HG03280 (cell line): Measurements from ENCODE around the gene SPACA7.
"Not testable (repeated sequence)": the region's sequence is repeated elsewhere in the genome, so short reads cannot be mapped to it uniquely, and the experiment has no call there.

ENCODE experiments used
- ATAC-seq: cut with Tn5 transposase; IDR thresholded peaks from one replicate; pipeline ENCODE4 v1.9.1; 2021; ENCODE audit warnings: mild to moderate bottlenecking, moderate library complexity; ENCODE audit not compliant: unreplicated experiment

SPACA7 gene

DNA sequence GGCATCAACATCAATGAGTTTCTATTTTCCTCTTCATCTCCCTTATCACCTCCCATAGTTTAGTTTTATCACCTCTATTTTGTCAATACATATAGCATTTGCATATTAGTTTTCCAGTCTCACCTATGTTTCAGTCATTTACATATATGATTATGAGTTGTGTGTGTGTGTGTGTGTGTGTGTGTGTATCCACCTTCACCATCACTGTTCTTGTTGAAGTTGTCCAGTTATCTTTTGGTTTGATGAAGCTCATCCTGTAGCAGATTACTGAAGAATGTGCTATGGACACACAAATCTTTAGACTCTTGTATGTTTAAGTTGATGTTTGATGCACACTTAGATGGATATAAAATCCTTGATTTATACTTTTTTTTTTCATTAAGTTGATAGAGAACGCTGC is 40.5 kb downstream of the SPACA7 start:
- ATAC-seq: no peak

- ATAC-seq: no peak
Observed at GRCh38 chr13:112417079-112417478, 40.9 kb downstream of the SPACA7 start.

DNA sequence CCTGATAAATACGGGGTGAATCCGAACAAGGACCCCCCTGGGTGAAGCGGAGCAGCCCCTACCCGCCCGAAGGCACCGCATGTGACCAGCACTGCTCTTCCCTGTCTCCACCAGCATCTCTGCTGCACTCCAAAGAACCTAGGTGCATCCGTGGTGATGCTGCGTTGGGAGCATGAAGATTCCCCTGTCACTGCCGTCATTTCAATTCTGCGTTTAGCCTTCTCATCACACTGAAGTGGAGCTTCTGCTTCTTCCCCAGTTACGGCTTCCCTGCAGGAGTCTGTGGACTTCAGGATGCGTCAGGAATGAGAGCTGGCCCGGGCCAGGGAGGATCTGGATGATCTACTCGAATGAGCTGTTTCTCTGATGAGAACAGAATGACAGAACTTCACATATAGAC is 47.9 kb downstream of the SPACA7 start:
- no peak for ATAC-seq

DNA sequence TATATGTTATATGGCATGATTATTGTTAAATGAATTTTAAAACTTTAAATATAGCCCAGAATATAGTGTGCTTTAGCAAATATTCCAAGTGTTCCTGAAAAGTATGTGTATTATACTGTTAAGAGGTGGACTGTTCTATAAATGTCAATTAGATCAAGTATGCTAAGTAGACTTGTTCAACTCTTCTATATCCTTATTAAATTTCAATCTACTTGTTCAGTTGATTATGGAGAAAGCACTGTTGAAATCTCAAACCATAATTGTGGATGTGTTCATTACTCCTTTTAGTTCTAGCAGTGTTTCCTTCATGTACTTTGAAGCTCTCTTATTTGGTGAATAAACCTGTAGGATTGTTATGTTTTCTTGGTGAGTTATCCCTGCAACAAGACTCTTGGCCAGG is 52.5 kb downstream of the SPACA7 start:
- ATAC-seq: no peak

DNA sequence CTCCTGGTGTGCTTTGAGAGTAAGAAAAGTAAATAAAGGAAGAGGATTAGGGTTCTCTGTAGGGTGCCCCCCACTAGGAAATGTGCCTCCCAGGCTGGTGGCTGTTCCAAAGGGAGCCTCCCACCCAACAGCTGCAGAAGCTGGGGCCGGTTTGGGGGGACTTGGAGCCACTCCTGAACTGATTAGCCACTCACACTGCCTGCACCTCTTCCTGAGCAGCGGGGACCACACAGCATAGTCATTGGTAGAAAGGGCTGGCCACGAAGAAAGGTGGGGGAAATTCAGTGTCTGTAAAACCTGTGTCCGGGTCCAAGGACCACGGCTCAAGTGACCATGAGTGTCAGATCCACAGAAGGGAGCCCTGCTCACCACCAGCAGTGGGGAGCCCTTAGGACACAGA is 55.6 kb downstream of the SPACA7 start:
- ATAC-seq: no peak

DNA sequence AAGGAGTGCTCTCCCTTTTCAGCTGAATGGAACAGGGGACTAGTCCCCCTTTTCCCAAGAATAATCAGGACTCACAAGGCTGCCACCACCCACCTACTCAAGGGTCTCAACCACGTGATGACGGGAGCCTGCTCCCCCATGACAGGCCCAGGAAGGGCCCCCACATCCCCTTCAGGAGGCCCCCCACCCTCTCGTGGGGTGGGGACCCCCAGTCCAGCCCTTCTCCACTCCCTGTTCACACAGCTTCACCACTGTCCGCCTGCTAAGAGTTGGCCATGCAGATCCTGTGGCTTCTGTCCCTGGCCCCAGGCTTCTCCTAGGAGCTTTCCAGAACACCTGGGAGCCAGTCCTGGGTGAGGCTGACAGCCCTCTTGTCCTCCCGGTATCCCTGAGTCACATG is 56.6 kb downstream of the SPACA7 start:
- not testable (repeated sequence) for ATAC-seq

DNA sequence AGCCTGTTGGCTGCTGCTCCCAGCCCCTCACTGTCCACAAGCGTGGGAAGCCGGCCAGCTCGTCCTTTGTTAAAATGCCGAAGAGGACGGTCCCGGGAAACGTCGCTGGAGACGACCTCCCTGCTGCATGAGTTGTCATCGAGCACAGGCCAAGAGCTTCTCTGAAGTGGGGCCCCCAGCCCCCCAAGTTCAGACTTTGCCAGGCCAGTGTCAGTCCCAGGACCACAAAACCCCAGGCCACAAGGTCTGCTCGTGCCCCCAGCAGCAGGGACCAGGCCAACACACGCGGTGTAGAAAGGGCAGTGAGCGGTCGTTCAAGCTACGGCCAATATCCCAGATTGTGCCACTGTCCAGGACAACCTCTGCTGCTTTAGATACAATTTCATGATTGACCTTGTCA is 57.4 kb downstream of the SPACA7 start:
- not testable (repeated sequence) for ATAC-seq

DNA sequence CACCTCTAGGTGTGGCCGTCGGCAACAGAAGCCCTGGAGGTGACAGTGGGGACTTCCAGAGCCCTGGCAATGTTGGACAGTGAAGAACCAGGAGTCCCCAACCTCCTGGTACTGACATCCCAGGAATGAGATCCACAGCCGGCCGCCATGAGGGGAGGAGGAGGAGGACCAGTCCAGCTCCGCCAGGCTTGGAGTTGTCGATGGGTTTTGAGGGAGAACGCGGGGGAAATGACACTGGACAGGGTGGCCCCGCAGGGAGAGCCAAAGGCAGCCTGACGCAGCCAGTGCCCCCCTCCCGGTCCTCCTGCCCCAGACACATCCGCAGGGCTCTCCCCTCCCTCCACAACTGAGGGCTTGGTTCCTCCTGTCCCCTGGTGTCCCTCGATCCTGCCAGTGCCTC is 57.9 kb downstream of the SPACA7 start:
- no peak for ATAC-seq

DNA sequence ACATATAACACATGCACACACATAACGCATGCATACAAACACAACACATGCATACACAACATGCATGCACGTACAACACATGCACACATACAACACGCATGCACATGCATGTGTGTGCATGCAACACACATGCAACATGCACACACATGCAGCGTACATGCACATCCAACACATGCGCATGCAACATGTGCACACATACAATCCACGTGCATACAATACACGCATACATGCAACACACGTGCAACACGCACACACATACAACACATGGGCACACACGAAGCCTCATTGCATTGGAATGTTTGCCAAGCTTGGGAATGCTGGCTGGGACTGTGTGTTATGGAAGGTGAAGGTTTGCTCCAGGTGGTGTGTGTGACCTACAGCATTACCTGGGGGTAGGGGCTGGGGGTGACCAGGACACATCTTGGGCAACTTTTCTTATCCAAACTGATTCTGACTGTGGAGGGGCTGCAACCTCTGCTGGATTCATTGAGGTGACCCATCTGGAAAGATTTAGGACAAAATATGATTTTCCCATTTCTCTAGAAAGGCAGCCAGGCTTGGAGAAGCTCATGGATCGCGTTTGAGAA is 58.9 kb downstream of the SPACA7 start:
- no peak for ATAC-seq

GRCh38 chr13:112435973-112436372 is 59.8 kb downstream of the SPACA7 start:
- ATAC-seq: no peak

- ATAC-seq: no peak
Observed at GRCh38 chr13:112438094-112438493, 61.9 kb downstream of the SPACA7 start.

DNA sequence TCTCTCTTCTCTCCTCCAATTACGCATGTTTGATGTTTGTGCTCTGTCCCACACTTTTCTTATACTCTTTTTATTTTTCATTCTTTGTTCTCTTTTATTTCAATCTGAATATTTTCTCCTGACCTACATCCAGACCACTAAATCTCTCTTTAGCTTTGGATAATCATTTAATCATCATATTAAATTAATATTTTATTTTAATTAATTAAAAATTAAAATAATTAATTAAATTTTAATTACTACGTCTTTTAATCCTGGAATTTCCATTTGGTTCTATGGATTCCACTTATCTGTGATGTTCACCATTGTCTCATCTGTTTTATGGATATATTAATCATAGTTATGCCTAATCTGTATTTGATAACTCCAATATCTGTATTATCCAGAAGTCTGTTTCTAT is 62.4 kb downstream of the SPACA7 start:
- no peak for ATAC-seq

GRCh38 chr13:112441226-112441625 is 65.1 kb downstream of the SPACA7 start:
- ATAC-seq: no peak

DNA sequence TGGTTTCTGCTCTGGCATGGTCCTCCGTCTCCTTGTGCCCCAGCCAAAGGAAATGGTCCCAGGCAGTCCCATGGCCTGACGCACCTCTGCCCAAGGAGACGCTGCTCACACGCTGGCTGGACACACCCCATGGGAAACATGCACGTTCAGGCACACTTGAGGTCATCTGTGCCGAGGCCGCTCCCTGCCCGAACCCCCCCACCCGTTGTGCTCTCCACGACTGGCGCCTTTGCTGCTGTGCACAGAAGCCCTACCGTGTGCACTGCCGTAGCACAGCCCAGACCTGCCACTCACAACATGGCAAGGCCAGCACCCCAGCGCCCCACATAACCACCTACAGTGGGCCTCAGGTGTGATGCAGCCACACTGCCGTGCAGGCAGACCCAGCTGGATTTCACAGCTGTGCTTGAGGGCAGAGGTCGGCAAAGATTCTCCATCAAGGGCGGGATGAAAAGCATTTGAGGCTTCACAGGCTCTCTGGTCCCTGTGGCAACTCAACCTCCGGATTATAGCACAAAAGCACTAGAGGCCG is 65.7 kb downstream of the SPACA7 start:
- no peak for ATAC-seq

DNA sequence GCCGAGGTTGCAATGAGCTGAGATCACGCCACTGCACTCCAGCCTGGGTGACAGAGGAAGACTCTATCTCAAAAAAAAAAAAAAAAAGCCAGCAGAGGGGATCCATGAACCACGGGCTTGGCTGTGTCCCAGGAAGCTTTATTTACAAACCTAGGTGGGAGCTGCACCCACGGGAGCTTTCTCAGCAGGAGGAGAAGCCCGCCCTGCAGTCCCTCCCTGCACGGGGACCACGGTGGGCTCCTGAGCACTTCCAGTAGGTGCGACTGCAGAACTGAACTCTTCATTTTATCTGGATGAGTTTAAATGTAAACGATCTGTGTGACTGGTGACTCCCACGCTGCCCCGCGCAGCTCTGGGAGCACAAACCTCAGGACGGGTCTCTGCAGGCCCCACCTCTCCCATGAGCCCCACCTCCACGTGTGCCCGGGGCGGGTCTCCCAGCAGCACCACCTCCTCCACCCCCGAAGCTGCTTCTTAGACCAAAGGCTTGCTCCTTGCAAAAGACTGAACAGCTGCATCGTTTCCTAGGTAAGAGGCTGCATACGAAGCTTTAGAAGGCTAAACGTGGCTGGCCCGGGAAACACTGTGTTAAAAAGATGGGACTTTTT is 66.4 kb downstream of the SPACA7 start:
- ATAC-seq: no peak

DNA sequence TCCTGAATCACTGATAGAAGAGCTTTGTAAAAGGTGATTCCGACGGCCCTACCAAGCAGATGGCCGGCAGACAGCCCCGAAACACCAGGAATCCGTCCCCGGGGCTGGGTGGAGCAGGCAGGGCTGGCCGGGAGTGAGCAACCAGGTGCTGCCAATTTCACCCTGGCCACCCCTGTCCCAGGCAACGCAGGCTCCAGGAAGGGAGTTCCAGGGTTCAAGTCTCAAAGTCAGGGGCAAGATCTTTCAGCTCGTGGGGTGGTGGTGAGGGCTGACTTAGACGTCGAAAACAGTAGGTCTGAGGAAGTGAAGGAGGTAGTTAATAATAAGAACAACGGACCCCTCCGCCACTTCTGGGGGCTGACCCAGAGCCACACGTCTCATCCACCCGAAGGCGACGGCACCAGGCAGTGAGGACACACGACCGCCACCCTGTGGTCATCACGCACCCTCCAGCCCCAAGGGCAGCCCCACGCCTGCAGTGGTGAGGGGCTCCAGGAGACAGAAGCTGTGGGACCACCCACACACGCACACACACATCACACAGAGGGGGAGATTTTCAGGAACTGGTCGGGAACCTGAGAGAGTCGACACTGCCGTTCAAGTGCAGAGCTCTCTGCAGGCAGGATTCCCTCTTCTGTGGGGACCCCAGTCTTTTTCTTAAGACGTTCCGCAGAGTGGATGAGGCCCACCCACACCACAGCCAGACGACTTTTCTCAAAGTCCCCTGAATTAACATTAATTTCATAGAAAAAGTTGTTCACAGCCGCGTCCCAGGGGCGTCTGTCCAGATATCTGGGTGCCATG is 67.2 kb downstream of the SPACA7 start:
- ATAC-seq: no peak

- ATAC-seq: peak; percentile 63
Observed at GRCh38 chr13:112443995-112444311, 67.8 kb downstream of the SPACA7 start.

DNA sequence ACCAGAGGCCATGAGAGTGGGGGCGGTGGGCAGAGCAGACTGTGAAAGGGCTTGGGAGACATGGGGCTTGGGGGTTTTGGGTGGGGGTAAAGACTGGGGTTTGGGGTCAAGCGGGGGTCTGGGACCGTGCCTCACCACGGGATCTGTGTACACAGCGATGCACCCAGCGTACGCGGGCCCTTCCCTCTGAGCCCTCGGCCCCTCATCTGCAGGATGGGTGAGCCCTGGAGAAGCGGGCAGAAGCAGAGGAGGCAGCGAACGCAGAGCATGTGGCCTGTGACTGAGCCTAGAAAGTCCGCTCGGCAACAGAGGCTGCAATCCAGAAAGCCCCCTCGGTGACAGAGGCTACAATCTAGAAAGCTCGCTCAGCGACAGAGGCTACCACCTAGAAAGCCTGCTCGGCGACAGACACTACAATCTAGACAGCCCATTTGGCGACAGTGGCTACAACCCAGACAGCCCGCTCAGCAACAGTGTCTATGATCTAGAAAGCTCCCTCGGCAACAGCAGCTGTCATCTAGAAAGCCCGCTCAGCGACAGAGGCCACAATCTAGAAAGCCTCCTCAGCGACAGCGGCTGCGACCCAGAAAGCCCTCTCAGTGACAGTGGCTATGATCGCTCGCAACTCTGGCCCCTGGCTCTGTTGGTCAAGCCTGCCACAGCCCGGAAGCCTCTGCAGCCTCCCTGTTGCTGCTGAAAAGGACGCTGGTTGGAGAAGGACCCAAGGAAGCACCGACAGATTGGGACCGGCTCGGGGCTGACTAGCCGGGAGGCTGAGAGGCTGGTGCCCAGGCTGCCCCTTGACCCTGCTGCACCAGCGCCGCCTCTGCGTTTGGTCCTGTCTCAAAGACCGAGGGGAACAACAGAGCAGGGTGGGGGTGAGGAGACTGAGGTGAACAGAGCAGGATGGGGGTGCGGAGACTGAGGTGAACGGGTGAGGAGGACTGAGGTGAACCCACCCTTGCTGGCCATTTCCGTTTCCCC is 68.6 kb downstream of the SPACA7 start:
- ATAC-seq: no peak

- no peak for ATAC-seq
Observed at GRCh38 chr13:112445411-112446271, 69.5 kb downstream of the SPACA7 start.

DNA sequence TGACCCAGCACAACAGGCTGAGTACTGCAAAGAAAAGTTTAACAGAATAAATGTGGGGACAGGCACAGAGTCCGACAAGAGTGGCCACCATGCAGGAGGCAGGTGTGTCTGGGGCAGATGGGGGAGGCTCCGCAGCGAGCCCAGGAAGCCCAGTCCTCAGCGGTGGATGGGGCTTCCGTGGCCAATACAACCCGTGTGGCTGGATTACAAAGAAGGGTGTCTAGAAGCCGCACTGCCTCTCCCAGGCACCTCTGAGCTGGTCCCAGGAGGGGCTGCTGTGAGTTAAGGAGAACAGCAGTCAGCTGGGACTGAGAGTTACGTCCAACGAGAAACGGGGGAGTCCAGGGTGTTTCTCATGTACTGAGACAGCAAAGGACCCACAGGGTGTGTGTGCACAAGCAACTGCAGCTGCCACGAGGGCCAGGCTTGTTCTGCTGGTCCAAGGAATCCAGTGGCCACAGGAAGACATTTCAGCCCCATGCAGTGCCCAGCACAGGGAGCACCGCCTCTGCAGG is 70.2 kb downstream of the SPACA7 start:
- no peak for ATAC-seq
